Measurements from ENCODE around the gene NPR2.

GRCh38 chr9:35839926-35840325 is 48.5 kb downstream of the NPR2 start:
- no peak for TF ChIP-seq POLR2A (IDR thresholded peaks at IDR 0.05)
- TF ChIP-seq, protein P1, sequence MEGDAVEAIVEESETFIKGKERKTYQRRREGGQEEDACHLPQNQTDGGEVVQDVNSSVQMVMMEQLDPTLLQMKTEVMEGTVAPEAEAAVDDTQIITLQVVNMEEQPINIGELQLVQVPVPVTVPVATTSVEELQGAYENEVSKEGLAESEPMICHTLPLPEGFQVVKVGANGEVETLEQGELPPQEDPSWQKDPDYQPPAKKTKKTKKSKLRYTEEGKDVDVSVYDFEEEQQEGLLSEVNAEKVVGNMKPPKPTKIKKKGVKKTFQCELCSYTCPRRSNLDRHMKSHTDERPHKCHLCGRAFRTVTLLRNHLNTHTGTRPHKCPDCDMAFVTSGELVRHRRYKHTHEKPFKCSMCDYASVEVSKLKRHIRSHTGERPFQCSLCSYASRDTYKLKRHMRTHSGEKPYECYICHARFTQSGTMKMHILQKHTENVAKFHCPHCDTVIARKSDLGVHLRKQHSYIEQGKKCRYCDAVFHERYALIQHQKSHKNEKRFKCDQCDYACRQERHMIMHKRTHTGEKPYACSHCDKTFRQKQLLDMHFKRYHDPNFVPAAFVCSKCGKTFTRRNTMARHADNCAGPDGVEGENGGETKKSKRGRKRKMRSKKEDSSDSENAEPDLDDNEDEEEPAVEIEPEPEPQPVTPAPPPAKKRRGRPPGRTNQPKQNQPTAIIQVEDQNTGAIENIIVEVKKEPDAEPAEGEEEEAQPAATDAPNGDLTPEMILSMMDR (IDR thresholded peaks at IDR 0.05): no peak
